ENCODE data around the gene EXOSC2.

Gene EXOSC2

GRCh38 chr9:130736834-130737233 is 43.3 kb downstream of the EXOSC2 start:
- Histone ChIP-seq H3K9me3 (ENCODE audit: insufficient read depth, low read length) (no peaks in the 10 kb centered on the region), H3K9me2 (replicated peaks; ENCODE audit: insufficient read depth, low read length) (no peaks in the 10 kb centered on the region), H2AFZ (ENCODE audit: low read depth, low read length, severe bottlenecking) (no peak overlapping the region), H3K4me3 (ENCODE audit: insufficient read depth, low read length, poor library complexity, severe bottlenecking) (no peak overlapping the region), H3K4me2 (ENCODE audit: low read depth, low read length, poor library complexity, severe bottlenecking) (no peak overlapping the region), H3K36me3 (ENCODE audit: low read length) (no peaks in the 10 kb centered on the region), H3F3A (ENCODE audit: insufficient read depth) (no peaks in the 10 kb centered on the region), H3K27me3 (ENCODE audit: low read length) (no peaks in the 10 kb centered on the region), H3K27ac (ENCODE audit: low read depth, low read length) (no peak overlapping the region), H3K9ac (ENCODE audit: low read length) (no peak overlapping the region), H4K20me1 (ENCODE audit: low read depth, low read length) (no peaks in the 10 kb centered on the region), H3K79me2 (ENCODE audit: insufficient read depth, low read length) (0 out of 2 replicates have a peak, but pooled peaks cover 5% of the 10 kb centered on the region)
- TF ChIP-seq EZH2phosphoT487 (conservative IDR thresholded peaks at IDR 0.05; ENCODE audit: low read length) (no peak), CTCF (IDR thresholded peaks at IDR 0.05; ENCODE audit: insufficient read depth, low read length, poor library complexity, severe bottlenecking) (no peak)

- Histone ChIP-seq H3K9ac (ENCODE audit: low read length) (no peak overlapping the region), H3K4me2 (ENCODE audit: low read depth, low read length, poor library complexity, severe bottlenecking) (no peak overlapping the region), H3K4me3 (ENCODE audit: insufficient read depth, low read length, poor library complexity, severe bottlenecking) (no peak overlapping the region), H3K9me3 (ENCODE audit: insufficient read depth, low read length) (no peaks in the 10 kb centered on the region), H3K9me2 (replicated peaks; ENCODE audit: insufficient read depth, low read length) (no peaks in the 10 kb centered on the region), H4K20me1 (ENCODE audit: low read depth, low read length) (no peaks in the 10 kb centered on the region), H3K27ac (ENCODE audit: low read depth, low read length) (no peak overlapping the region), H3K79me2 (ENCODE audit: insufficient read depth, low read length) (0 out of 2 replicates have a peak, but pooled peaks cover 5% of the 10 kb centered on the region), H3F3A (ENCODE audit: insufficient read depth) (no peaks in the 10 kb centered on the region), H3K27me3 (ENCODE audit: low read length) (no peaks in the 10 kb centered on the region), H3K36me3 (ENCODE audit: low read length) (no peaks in the 10 kb centered on the region), H2AFZ (ENCODE audit: low read depth, low read length, severe bottlenecking) (no peak overlapping the region)
- TF ChIP-seq EZH2phosphoT487 (conservative IDR thresholded peaks at IDR 0.05; ENCODE audit: low read length) (no peak), CTCF (IDR thresholded peaks at IDR 0.05; ENCODE audit: insufficient read depth, low read length, poor library complexity, severe bottlenecking) (no peak)
Measured at GRCh38 chr9:130738281-130738680, 44.7 kb downstream of the EXOSC2 start.

GRCh38 chr9:130739081-130739480 is 45.5 kb downstream of the EXOSC2 start:
- Histone ChIP-seq H3F3A (ENCODE audit: insufficient read depth) (no peaks in the 10 kb centered on the region), H2AFZ (ENCODE audit: low read depth, low read length, severe bottlenecking) (no peak overlapping the region), H4K20me1 (ENCODE audit: low read depth, low read length) (no peaks in the 10 kb centered on the region), H3K27me3 (ENCODE audit: low read length) (no peaks in the 10 kb centered on the region), H3K79me2 (ENCODE audit: insufficient read depth, low read length) (0 out of 2 replicates have a peak, but pooled peaks cover 5% of the 10 kb centered on the region), H3K9ac (ENCODE audit: low read length) (no peak overlapping the region), H3K9me3 (ENCODE audit: insufficient read depth, low read length) (no peaks in the 10 kb centered on the region), H3K4me3 (ENCODE audit: insufficient read depth, low read length, poor library complexity, severe bottlenecking) (no peak overlapping the region), H3K27ac (ENCODE audit: low read depth, low read length) (no peak overlapping the region), H3K36me3 (ENCODE audit: low read length) (no peaks in the 10 kb centered on the region), H3K4me2 (ENCODE audit: low read depth, low read length, poor library complexity, severe bottlenecking) (no peak overlapping the region), H3K9me2 (replicated peaks; ENCODE audit: insufficient read depth, low read length) (no peaks in the 10 kb centered on the region)
- no peak for TF ChIP-seq EZH2phosphoT487 (conservative IDR thresholded peaks at IDR 0.05; ENCODE audit: low read length)
- TF ChIP-seq CTCF (IDR thresholded peaks at IDR 0.05; ENCODE audit: insufficient read depth, low read length, poor library complexity, severe bottlenecking), result no peak

All from SU-DHL-6 (cell line).